GM12873 (cell line): ENCODE data around the gene CYP4F11.

Experiments
- TF ChIP-seq, protein P1 (sequence below): IDR thresholded peaks from 2 replicates; pipeline ENCODE4 v1.5.1; 2012; ENCODE audit warnings: low read depth, mild to moderate bottlenecking, moderate library complexity, low read length, control low read depth; ENCODE audit not compliant: insufficient read depth; ENCODE audit errors: missing control alignments

CYP4F11 gene

DNA sequence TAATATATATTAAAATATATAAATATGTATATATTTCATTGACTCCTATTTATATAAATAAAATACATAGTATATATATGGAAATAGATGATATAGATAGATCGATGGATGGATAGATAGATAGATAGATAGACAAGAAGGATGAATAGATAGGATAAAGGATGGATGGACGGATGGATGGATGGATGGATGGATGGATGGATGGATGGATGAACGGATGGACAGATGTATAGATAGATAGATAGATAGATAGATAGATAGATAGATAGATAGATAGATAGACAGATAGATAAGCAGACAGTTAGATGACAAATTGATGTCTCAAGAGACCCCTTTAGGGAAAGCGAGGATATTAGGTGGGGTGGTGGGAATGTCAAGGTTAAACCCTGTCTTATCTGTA, 15.1 kb downstream of the CYP4F11 start:
- TF ChIP-seq, protein P1, sequence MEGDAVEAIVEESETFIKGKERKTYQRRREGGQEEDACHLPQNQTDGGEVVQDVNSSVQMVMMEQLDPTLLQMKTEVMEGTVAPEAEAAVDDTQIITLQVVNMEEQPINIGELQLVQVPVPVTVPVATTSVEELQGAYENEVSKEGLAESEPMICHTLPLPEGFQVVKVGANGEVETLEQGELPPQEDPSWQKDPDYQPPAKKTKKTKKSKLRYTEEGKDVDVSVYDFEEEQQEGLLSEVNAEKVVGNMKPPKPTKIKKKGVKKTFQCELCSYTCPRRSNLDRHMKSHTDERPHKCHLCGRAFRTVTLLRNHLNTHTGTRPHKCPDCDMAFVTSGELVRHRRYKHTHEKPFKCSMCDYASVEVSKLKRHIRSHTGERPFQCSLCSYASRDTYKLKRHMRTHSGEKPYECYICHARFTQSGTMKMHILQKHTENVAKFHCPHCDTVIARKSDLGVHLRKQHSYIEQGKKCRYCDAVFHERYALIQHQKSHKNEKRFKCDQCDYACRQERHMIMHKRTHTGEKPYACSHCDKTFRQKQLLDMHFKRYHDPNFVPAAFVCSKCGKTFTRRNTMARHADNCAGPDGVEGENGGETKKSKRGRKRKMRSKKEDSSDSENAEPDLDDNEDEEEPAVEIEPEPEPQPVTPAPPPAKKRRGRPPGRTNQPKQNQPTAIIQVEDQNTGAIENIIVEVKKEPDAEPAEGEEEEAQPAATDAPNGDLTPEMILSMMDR: no peak

- TF ChIP-seq, protein P1: no peak
Measured at GRCh38 chr19:15915109-15915508, 19.2 kb downstream of the CYP4F11 start.

GRCh38 chr19:15913830-15914229, 20.5 kb downstream of the CYP4F11 start:
- TF ChIP-seq, protein P1: no peak

DNA sequence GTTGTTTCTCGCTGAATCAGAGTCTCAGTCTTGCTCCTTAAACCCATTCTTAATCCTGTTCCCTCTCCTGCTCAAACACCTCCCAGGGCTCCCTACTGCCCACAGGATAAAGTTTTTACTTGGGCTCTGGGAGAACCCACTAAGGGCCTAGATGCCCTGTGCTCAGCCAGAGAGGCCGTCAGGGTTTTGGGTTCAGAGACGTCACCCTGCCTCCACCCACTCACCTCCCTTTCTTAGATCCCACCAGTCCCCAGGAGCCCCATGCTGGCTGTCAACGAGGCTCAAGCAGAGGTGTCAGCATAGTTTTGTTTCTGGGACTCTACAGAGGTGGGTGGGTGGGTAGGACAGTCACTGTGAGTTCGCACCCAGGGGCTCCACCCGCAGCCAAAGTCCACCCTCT, 20.9 kb downstream of the CYP4F11 start:
- TF ChIP-seq, protein P1: no peak

- TF ChIP-seq, protein P1: no peak
Measured at GRCh38 chr19:15911599-15912235, 22.6 kb downstream of the CYP4F11 start.

DNA sequence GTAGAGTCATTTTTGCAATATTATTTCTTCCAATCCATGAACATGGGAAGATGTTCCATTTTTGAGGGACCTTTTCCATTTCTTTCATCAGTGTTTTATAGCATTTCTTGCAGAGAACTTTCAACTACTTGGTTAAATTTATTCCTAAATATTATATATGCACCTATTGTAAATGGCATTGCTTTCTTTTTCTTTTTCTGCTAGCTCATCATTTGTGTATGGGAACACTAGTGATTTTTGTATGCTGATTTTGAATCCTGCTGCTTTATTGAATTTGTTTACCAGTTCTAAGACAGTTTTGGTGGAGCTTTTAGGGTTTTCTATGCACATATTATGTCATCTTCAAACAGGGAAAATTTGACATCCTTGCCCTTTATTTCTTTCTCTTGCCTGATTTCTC, 29.3 kb downstream of the CYP4F11 start:
- TF ChIP-seq, protein P1: no peak

DNA sequence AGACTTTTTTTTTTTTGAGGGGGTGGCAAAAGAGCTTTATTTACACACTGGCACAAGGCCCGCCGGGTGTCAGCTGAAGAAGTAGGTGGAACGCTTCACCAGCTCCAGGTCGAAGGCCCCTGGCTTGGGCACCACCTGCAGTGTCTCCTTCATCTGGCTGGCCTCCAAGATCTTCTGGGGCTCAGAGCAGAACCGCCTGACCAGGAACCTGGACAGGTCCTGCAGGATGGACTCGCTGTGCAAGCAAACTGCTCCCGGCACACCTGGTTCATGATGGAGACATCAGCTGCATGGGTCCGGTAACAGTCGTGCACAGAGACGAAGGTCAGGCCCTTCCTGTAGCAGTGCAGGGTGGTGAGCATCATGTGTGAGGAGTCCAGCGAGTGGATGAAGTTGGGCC, 32.1 kb downstream of the CYP4F11 start:
- TF ChIP-seq, protein P1: no peak
